ENCODE measurements around the gene CER1.

The CER1 gene

DNA sequence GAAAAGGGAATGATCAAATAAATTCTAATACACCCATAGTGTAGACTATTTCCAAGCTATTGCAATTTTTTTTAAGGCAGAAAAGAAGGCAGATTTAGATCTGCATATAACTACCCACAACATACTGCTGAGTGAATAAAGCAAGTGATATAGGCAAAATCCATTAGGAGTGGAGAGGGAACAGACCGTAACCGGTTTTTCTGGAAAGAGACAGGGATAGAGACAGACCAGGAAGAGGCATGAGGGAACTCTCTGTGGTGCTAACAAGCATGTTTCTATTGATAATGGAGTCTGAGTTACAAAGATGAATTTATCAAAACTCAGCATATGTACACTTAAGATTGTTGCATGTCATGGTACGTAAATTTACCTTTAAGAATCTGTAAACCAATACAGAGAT is 43.8 kb downstream of the CER1 start:
- no peak overlapping the region for H3K27ac ChIP-seq
- TF ChIP-seq ZFX (IDR thresholded peaks at IDR 0.05; ENCODE audit: borderline replicate concordance) = no peak
- TF ChIP-seq, protein P1, sequence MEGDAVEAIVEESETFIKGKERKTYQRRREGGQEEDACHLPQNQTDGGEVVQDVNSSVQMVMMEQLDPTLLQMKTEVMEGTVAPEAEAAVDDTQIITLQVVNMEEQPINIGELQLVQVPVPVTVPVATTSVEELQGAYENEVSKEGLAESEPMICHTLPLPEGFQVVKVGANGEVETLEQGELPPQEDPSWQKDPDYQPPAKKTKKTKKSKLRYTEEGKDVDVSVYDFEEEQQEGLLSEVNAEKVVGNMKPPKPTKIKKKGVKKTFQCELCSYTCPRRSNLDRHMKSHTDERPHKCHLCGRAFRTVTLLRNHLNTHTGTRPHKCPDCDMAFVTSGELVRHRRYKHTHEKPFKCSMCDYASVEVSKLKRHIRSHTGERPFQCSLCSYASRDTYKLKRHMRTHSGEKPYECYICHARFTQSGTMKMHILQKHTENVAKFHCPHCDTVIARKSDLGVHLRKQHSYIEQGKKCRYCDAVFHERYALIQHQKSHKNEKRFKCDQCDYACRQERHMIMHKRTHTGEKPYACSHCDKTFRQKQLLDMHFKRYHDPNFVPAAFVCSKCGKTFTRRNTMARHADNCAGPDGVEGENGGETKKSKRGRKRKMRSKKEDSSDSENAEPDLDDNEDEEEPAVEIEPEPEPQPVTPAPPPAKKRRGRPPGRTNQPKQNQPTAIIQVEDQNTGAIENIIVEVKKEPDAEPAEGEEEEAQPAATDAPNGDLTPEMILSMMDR (IDR thresholded peaks at IDR 0.05) = no peak

DNA sequence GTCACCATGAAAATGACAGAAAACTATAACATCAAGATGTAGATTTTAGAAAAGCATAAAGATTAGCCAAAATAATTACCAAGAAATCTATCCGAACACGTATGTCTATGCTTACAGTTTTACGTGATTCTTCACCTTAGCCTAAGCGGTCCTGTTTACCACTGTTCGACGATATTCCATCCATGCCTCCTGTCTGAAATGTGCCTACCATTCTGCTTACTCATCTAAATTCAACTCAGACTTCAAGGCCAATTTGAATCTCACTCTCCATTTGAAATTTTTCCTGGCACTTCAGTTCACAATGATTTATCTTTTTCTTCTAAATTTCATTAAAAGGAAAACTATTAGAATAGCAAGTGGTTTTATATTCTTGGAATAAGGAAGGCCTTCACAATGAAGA is 44.7 kb downstream of the CER1 start:
- no peak overlapping the region for H3K27ac ChIP-seq
- TF ChIP-seq, protein P1 (IDR thresholded peaks at IDR 0.05) = no peak
- TF ChIP-seq ZFX (IDR thresholded peaks at IDR 0.05; ENCODE audit: borderline replicate concordance) = no peak

DNA sequence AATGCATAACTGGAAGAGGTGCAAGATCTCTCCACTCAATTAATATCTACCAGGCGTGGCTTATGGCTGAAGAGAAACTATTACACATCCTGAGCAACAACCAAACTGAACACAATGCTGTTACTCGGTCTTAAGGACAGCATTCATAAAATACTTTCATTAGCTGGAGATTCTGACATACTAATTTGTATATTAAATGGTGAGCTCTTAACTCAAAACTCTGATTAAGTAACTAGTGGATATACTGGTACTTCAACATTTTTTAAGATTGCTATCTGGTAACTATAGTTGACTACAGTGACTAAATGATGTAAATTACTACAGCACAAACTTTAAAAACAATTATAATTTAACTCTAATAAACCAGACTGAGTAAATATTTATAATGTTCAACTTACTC is 45.1 kb downstream of the CER1 start:
- TF ChIP-seq, protein P1 (IDR thresholded peaks at IDR 0.05) = no peak
- no peak for TF ChIP-seq ZFX (IDR thresholded peaks at IDR 0.05; ENCODE audit: borderline replicate concordance)
- no peak overlapping the region for H3K27ac ChIP-seq

DNA sequence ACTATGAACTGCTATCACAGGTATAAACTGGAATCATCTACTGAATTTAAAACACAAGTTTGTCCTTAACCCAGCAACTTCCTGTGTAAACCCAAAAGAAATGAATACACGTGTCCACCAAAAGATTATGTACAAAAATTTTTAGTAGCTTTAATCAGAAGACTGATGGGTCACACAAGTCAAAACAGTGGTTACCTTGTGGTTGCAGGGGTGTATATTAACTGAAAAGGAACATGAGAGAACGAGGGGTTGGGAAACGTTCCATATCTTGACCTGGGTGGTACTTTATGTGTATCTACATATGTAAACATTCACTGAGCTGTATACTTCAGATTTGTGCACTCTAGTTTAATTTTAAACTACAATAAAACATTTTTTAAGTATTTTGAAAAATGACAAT is 47.9 kb downstream of the CER1 start:
- no peak for TF ChIP-seq ZFX (IDR thresholded peaks at IDR 0.05; ENCODE audit: borderline replicate concordance)
- TF ChIP-seq, protein P1 (IDR thresholded peaks at IDR 0.05) = no peak
- H3K27ac ChIP-seq = no peak overlapping the region

DNA sequence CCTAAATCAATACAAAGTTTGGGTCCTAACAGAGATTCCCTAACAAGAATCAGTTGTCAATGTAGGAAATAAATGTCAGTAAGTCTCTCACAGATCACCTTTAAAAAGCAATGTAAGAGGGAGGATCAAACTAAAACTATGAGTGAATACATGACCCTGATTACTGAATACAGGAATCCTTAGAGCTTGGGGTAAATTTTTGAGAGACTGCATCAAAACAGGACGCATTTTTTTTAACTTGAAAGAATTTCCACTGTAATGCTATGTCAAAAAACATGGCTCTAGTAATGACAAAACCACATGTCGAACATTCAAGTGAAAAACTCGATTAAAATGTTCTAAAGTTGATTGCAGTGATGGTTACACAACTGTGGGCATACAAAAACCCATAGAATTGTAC is 51.2 kb downstream of the CER1 start:
- TF ChIP-seq, protein P1 (IDR thresholded peaks at IDR 0.05) = no peak
- no peak for TF ChIP-seq ZFX (IDR thresholded peaks at IDR 0.05; ENCODE audit: borderline replicate concordance)
- no peak overlapping the region for H3K27ac ChIP-seq

DNA sequence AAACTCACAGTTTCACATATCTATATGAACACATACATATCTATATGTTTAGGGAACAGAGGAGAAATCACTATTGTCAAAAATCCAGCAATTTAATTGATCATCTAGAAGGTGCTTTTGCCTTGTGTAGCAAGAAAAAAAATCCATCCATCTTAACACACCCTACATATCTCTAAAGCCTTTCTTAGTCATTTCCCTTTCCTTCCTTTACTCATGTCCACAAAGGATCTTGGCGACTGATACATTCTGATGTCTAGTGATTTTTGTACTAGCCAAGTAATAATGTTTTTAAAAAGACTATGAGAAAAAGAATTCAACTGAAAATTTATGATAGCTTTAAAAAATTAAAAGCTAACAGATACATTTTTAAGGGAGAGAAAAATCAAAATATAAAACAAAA is 51.8 kb downstream of the CER1 start:
- no peak overlapping the region for H3K27ac ChIP-seq
- TF ChIP-seq ZFX (IDR thresholded peaks at IDR 0.05; ENCODE audit: borderline replicate concordance) = no peak
- TF ChIP-seq, protein P1 (IDR thresholded peaks at IDR 0.05) = no peak

Measured in 22Rv1 (cell line).